Lower leg skin (tissue), 3 donors: ENCODE results near the gene AMH.

Experiments used
- CTCF ChIP-seq, 3 donors: fragments of 450-650 bp; IDR thresholded peaks; one replicate each; pipeline ENCODE4 v1.5.1; 2016; ENCODE audit warnings: antibody characterized with exemption in 3 of 3, mild to moderate bottlenecking in 3 of 3, moderate library complexity in 2 of 3
- POLR2A ChIP-seq, 2 donors: fragments of 450-650 bp; IDR thresholded peaks; one replicate each; pipeline ENCODE4 v1.6.1; 2016 to 2017; ENCODE audit warnings: antibody characterized with exemption in 2 of 2, mild to moderate bottlenecking in 1 of 2, moderate library complexity in 1 of 2

DNA sequence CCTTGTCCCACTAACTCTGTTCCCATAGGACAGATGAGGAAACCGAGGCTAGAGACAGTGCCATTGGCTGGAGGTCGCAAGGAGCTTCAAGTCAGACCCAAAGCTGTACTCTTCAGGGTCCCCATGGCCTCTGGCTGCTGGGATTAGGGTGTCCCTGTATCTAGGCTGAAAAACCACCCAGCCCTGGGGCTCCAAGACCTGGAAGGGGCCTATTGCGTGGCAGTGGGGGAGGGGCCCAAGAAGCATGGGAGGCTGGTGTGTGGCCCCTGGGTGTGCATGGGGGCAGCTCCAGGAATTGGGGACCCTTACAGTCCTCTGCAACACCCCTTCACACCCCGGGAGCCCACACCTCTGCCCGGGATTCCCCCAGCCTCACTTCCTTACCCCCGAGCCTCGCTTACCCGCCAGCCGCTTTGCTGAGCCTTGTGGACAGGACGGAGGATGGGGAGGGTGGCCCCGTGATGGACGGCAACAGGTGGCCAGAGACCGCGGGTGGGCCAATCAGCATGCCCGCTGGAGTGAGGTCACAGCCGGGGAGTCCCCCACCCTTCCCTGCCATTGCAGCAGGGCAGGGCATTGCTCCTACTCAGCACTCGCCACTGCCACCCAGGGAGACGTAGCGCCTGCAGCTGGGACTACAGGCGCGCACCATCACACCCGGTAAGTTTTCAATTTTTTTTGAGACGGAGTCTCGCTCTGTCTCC lies 7.0 kb downstream of the AMH start, which contains the start of gene JSRP1:
- TF ChIP-seq CTCF (IDR thresholded peaks at IDR 0.05) (no peak), POLR2A (IDR thresholded peaks at IDR 0.05) (no peak)
